Measurements from ENCODE around the gene ADIG.

ADIG gene

GRCh38 chr20:38602185-38602581 is 21.2 kb downstream of the ADIG start:
- DNase-seq (ENCODE audit: low read depth in 3 of 3) = no peak

- no peak for DNase-seq (ENCODE audit: low read depth in 3 of 3)
Measured at GRCh38 chr20:38603286-38603685, 22.3 kb downstream of the ADIG start.

GRCh38 chr20:38604873-38605303 is 23.9 kb downstream of the ADIG start:
- DNase-seq (ENCODE audit: low read depth in 3 of 3) = no peak

- DNase-seq (ENCODE audit: low read depth in 3 of 3) = no peak
Measured at GRCh38 chr20:38607351-38607750, 26.4 kb downstream of the ADIG start.

DNA sequence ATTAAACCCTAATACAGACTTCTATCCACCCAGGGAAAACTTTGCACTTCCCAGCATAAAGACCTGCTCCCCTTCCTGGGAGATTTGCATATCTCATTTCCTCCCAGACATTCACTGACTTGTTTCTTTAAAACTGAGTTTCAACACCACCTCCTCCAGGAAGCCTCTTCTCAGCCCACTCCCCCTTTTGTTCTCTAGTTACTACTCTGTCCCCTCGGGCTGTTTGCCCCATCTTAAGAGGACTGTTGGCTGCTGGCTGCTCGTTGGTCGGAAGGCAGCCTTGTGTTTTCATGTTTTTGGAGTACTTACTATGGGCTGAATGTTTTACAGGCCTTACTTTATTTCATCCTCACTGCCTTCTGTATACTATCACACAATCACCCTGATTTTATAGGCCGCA is 27.2 kb downstream of the ADIG start:
- DNase-seq (ENCODE audit: low read depth in 3 of 3) = no peak

DNA sequence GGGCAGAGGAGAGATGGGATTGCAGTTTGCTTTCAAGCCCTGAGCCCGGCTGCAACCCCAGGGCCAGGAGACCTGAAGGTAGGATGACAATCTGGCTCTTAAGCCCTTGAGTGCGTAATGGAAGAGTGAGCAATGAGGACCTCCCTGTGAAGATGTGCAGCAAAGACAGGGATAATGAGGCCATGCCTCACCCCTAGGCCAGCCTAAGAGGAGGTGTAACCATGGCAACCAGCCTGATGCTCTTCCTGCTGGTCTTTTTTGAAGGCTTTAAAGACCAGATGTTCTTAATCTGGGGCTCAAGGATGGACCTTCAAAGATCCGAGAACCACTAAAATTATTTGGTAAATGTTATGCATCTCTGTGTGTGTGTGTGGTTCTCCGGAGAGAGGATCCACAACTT is 28.8 kb downstream of the ADIG start:
- no peak for DNase-seq (ENCODE audit: low read depth in 3 of 3)

DNA sequence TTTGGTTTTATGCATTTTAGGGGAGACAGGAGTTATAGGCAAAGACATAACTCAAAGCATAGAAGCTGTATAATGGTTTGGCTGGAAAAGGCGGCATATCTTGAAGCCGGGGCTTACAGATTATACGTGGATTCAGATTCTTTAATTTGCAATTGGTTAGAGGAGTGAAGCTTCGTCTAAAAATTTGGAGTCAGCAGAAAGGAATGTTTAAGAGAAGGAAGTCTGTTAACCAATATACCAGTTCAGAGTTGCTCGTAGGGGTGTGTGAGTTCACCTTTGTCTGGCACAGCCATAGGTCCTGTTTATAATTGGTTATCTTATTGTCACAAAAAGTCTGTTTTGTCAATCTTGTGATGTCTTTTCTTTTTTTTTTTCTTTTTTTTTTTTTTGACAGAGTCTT is 29.5 kb downstream of the ADIG start:
- no peak for DNase-seq (ENCODE audit: low read depth in 3 of 3)

DNA sequence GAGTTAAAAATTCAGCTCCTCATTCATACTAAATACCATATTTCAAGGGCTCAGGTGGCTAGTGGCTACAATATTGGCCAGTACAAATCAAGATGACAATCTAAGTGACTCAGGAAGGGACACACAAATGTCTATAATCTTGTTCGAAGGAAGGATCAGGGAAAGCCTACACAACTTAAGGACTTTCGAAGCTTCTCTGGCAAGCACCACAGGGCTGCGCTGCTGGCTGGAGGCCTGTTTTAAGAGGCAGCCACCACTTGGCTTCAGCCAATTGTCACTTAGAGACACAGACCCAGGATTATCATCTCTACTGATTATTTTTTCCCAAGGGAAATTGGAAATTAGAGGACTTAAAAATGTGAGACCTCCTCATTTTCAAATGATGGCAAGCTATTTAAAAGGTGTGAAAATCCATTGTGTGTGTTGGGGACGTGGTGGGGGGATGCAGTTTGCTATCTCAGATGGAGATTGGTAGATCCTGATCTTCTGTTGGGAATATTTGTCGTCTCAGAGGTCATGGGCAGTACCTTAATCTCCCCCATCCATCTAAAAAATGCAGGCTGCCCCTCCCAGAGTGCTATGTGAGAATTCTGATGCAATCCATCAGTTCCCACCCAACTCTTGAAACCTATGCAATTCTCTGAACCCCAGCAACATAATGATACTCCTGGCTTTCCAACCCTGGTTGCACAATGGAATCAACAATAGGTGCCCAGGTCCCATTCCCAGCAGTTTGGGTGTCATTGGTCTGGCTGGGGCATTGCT is 31.9 kb downstream of the ADIG start:
- DNase-seq (ENCODE audit: low read depth in 3 of 3) = no peak

DNA sequence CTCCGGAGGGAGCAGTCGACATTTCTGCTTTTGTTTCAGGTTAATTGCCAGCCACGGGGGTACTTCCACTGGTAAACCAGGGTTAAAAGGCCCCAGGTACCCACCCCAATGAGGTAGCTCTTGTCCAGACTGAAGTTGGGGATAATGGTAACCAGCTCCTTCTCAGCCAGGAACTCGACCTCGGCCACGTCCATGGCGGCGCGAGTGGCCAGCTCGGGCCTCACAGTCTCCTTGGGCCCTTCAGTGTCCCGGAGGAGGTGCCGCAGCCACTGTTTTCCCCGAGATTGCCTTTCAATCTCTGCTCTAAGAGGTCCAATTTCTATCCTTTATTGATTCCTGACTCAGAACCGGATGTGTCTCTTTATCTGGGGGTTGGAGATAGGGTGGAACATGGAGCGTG is 34.3 kb downstream of the ADIG start:
- no peak for DNase-seq (ENCODE audit: low read depth in 3 of 3)

GRCh38 chr20:38616457-38616856 is 35.5 kb downstream of the ADIG start:
- no peak for DNase-seq (ENCODE audit: low read depth in 3 of 3)

DNA sequence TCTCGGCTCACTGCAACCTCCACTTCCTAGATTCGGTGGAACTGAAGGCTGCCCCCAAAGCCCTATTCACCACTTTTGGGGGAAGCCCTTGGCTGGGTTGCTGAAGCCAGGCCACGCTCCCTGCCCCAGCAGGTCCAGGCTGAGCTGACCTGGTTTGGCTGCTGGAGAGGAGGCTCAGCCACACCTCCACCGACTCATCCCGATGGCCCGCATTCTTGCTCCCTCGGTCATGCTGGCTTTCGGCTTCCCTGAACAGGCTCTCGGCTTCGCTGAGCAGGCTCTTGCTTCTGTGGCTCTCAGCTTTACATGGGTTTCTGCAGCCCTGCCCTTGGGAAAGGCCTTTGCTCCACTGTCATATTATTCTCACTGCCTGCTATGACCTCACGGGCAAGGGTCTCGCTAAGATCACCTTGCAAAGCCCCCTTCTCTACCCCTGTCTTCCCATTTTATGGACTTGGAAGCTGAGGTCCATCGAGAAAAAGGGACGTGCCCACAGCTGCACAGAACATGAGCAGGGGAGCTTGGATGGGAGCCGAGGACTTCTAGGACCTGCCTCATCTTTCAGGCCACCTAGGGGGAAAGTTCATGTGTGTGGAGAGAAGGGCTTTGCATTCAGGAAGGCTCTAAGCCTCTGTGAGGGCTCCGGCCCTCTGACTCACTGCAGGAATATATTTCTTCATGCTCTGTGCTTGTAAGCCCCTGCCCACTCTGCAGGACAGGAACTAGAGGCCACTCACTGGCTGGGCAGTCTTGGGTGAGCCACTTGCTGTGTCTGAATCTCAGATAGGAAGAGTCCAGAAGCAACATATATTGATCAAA is 36.2 kb downstream of the ADIG start:
- DNase-seq (ENCODE audit: low read depth in 3 of 3) = no peak

- no peak for DNase-seq (ENCODE audit: low read depth in 3 of 3)
Measured at GRCh38 chr20:38617830-38618196, 36.8 kb downstream of the ADIG start.

DNA sequence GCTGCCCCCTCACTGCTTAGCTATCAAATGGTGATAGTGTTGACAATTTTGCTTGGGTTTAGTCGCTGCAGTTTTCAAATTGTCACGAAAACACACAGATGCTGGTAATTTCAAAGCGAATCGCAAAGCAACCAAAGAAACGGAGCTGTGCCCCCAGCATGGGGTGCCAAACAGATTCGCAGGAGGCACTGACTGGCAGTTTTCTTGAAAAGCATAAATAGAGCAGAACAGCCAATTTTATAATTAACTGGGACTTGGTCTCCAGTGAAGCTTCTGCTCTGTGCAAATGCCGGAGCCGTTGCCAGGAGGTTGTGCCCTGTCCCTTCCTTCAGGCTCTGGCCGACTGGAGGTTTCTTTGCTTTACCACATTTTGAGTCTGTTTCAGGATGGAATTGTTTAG is 39.4 kb downstream of the ADIG start:
- DNase-seq (ENCODE audit: low read depth in 3 of 3) = no peak

DNA sequence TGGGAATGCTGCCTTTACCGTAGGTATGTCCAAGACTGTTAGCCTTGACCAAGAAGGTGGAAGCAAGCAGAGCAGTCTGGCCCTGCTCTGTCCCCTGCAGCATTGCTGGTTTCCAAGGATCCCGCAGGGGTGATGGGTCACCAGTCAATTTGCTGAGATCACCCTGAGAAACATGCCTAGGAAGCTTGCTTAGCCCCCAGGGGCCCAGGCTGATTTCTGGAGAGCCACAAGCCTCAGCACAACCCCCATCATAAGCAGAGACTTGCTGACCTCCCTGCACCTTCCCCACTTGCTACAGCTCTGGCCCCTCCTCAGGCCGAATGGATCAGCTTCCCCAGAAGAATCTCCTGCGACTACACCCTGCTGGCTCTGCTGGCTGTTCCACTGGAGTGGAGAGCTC is 42.1 kb downstream of the ADIG start:
- no peak for DNase-seq (ENCODE audit: low read depth in 3 of 3)

DNA sequence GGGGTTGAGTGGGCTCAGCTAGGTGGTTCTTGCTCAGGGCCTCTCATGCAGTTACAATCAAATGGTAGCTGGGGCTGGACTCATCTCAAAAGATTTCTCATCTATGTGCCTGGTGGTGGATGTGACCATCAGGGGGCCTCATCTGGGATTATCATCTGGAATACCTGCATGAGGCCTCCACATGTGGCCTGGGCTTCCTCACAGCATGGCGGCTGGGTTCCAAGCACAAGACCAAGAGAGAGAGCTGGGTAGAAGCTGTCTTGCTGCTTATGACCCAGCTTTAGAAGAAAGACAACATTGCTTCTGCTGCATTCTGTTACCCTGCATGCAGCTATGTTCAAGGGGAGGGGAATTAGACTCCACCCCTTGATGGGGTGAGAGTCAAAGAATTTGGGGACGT is 43.1 kb downstream of the ADIG start:
- DNase-seq (ENCODE audit: low read depth in 3 of 3) = no peak

GRCh38 chr20:38625896-38626295 is 44.9 kb downstream of the ADIG start:
- DNase-seq (ENCODE audit: low read depth in 3 of 3) = no peak

DNA sequence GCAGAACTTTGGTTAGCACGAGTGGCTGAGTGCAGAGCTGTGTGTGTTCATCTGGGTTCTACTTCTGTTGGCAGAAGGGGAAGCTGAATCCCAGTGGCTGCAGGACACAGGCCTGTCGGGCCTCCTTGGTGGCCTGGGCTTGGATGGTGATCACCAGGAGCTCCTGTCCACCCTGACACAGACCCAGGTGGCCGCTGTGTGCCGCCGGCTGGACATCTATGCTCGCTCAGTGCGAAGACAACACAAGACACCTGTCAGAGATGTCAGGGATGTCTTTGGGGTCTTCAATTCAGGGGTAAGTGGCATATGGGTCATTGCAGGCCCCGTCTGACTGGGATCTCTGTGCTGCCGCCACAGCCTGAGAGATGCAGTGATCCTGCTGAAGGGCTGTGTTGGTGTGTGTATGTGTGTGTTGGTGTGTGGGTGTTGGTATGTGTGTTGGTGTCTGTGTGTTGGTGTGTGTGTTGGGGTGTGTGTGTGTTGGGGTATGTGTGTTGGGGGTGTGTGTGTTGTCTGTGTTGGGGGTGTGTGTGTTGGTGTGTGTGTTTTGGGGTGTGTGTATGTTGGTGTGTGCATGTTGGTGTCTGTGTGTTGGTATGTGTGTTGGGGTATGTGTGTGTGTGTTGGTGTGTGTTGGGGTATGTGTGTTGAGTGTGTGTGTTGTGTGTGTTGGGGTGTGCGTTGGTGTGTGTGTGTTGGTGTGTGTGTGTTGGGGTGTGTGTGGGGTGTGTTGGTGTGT is 46.1 kb downstream of the ADIG start:
- DNase-seq (ENCODE audit: low read depth in 3 of 3) = no peak

DNA sequence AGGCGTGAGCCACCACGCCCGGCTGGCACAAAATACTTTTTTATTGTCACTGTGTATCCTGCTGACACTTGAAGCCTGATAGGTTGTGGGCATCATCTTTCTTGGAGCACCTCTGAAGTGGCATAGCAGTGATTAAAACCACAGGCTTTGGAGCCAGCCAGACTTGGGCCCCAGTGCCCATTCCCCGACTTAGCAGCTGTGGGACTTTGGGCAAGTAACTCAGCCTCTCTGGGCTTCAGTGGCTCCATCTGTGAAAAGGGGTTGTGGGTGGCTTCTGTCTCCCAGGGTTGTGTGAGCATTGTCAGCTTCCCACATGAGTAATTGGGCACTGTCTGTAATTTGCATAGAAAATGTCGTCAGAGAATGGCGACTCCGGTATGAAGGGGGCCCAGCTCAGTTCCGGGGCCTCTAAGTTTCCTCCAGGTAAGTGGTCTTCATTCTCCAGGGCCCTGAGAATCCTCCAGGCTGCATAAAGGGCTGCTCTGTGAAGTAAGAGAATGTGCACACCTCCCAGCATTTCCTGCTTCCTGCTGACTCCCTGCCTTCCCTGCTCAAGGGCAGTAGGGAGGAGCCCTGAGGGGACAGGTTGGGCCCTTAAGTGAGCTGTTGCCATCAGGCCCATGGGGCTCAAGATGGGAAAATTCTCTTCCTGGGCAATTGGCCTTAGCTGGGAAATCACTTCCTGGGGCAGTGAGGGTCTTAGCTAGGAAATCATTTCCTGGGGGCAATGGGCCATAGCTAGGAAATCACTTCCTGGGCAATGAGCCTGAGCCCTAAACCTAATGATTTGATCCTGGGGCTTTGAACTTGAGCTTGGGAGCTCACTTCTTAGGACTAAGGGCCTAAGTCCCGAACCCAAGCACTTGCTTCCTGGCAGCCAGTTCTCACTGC is 47.8 kb downstream of the ADIG start:
- no peak for DNase-seq (ENCODE audit: low read depth in 3 of 3)

- DNase-seq (ENCODE audit: low read depth in 3 of 3) = no peak
Measured at GRCh38 chr20:38629979-38630378, 49.0 kb downstream of the ADIG start.

GRCh38 chr20:38630727-38631126 is 49.7 kb downstream of the ADIG start:
- DNase-seq (ENCODE audit: low read depth in 3 of 3) = no peak

DNA sequence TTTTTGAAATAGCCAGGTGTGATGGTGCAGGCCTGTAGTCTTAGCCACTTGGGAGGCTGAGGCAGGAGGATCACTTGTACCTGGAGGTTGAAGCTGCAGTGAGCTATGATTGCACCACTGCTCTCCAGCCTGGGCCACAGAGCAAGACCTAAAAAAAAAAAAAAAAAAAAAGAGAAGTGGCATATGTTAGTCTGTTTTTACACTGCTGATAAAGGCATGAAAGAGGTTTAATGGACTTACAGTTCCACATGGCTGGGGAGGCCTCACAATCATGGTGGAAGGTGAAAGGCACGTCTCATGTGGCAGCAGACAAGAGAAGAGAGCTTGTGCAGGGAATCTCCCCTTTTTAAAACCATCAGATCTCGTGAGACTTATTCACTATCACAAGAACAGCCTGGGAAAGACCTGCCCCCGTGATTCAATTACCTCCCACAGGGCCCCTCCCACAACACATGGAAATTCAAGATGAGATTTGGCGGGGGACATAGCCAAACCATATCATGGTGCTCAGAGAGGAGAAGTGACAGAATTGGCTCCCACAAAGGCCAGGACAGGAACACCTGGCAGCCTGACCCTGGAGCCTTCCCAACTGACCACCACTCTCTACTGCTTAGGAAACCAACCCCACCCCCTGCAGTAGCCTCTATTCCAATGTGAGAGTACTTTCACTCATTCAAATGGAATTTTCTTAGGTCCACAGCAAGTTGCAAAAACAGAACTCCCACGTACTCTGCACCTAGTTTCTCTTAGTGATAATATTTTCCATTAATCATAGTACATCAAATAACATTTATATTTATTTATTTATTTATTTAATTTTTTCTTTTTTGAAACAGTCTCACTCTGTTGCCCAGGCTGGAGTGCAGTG is 50.4 kb downstream of the ADIG start:
- DNase-seq (ENCODE audit: low read depth in 3 of 3) = no peak

Measured in stimulated activated CD4-positive, alpha-beta T cell treated with anti-CD3 and anti-CD28 coated beads, TNF-alpha, amount 100 ng/mL, for 24 hours (primary cell).